H1 (cell line): ENCODE measurements around the gene RNF26. TPM values are rescaled to one million over a fixed set of nuclear protein-coding genes. Genes with fewer than 3 reads are reported as not detected.

Experiments used
- CTCF ChIA-PET: fragments of 300-600 bp; sonication (Branson Sonifier 250); formaldehyde crosslinking; loops from one replicate; lab custom pipeline; 2021; ENCODE audit not compliant: partially characterized antibody; lab: Charles Lee
- POLR2A ChIA-PET: fragments of 300-600 bp; sonication (Branson Sonifier 250); formaldehyde crosslinking; loops from one replicate; lab custom pipeline; 2021; ENCODE audit warnings: inconsistent platforms; ENCODE audit not compliant: partially characterized antibody; lab: Charles Lee
- DNase-seq, 2 experiments: peaks; one replicate each; pipeline versions ENCODE4 v3.0.0 to v3.0.0-alpha.2; 2010 to 2022; ENCODE audit warnings: low spot score in 2 of 2, low read depth in 1 of 2, mixed read lengths in 1 of 2
- FAIRE-seq: peaks from 2 replicates; lab custom pipeline; 2011; peaks lifted over from hg19 to GRCh38; lab: Jason Lieb, UNC
- H2AFZ ChIP-seq: 2 replicates; pipeline ENCODE4 v1.8.1; 2012; ENCODE audit warnings: low read length, inconsistent platforms
- H2AK5ac ChIP-seq: 2 replicates; pipeline ENCODE4 v1.6.1; 2013; ENCODE audit warnings: low read depth, low read length
- H2BK120ac ChIP-seq: replicated peaks from 2 replicates; pipeline ENCODE3; 2013; ENCODE audit warnings: low read depth, low read length, inconsistent platforms
- H2BK12ac ChIP-seq: 2 replicates; pipeline ENCODE4 v1.6.1; 2013; ENCODE audit warnings: low read depth, low read length
- H2BK15ac ChIP-seq: 2 replicates; pipeline ENCODE4 v1.6.1; 2013; ENCODE audit warnings: low read length
- H2BK20ac ChIP-seq: 2 replicates; pipeline ENCODE4 v1.6.1; 2013; ENCODE audit warnings: low read length
- H2BK5ac ChIP-seq: 2 replicates; pipeline ENCODE4 v1.6.1; 2013; ENCODE audit warnings: low read depth, low read length
- H3K14ac ChIP-seq: 2 replicates; pipeline ENCODE4 v1.6.1; 2013; ENCODE audit warnings: inconsistent platforms; ENCODE audit not compliant: insufficient read length
- H3K18ac ChIP-seq: 2 replicates; pipeline ENCODE4 v1.6.1; 2013; ENCODE audit warnings: low read length; ENCODE audit errors: extremely low read depth
- H3K23ac ChIP-seq: 2 replicates; pipeline ENCODE4 v1.6.1; 2013; ENCODE audit warnings: inconsistent platforms; ENCODE audit not compliant: insufficient read length
- H3K23me2 ChIP-seq: 2 replicates; pipeline ENCODE4 v1.6.1; 2013; ENCODE audit warnings: low read depth, low read length
- H3K27ac ChIP-seq: 2 replicates; pipeline ENCODE4 v1.6.1; 2011; ENCODE audit warnings: low read depth, low read length, inconsistent platforms
- H3K27me3 ChIP-seq, 4 experiments: replicated peaks in 1 of 4; 1 replicate in 1 of 4; 2 replicates in 3 of 4; pipeline versions ENCODE4 v1.6.1 to v1.8.1; 2011 to 2013; ENCODE audit warnings: low read length in 3 of 4, mild to moderate bottlenecking in 3 of 4, inconsistent platforms in 2 of 4, mixed read lengths in 2 of 4, moderate library complexity in 1 of 4; ENCODE audit not compliant: control insufficient read depth in 3 of 4, insufficient read depth in 3 of 4; ENCODE audit errors: extremely low read depth in 1 of 4
- H3K36me3 ChIP-seq, 4 experiments: 2 replicates each; pipeline versions ENCODE4 v1.6.1 to v1.8.1; 2011 to 2013; ENCODE audit warnings: mild to moderate bottlenecking in 4 of 4, low read length in 3 of 4, moderate library complexity in 2 of 4, control low read depth in 1 of 4, inconsistent platforms in 1 of 4; ENCODE audit not compliant: insufficient read depth in 4 of 4, control insufficient read depth in 2 of 4
- H3K4ac ChIP-seq: replicated peaks from 2 replicates; pipeline ENCODE3; 2013; ENCODE audit warnings: low read length, low read depth, mixed read lengths, inconsistent platforms; ENCODE audit not compliant: insufficient read length
- H3K4me1 ChIP-seq, 4 experiments: replicated peaks in 1 of 4; 1 replicate in 1 of 4; 2 replicates in 3 of 4; pipeline versions ENCODE4 v1.6.1 to v1.8.1; 2011 to 2013; ENCODE audit warnings: low read length in 3 of 4, inconsistent platforms in 2 of 4, mixed read lengths in 1 of 4; ENCODE audit not compliant: insufficient read depth in 4 of 4, control insufficient read depth in 3 of 4
- H3K4me2 ChIP-seq, 2 experiments: 2 replicates each; pipeline versions ENCODE4 v1.6.1 to v1.8.1; 2011 to 2013; ENCODE audit warnings: low read depth in 2 of 2, low read length in 2 of 2, control low read depth in 1 of 2, inconsistent platforms in 1 of 2, mild to moderate bottlenecking in 1 of 2; ENCODE audit not compliant: insufficient read depth in 1 of 2
- H3K4me3 ChIP-seq, 4 experiments: fragments of 200-600, 300-600 bp in 1 of 4; sonication (generic), shearing (Covaris generic), sonication (Bioruptor Twin) in 1 of 4; 2 replicates each; pipeline versions ENCODE4 v1.5.1 to v1.8.1; 2011 to 2016; ENCODE audit warnings: low read length in 4 of 4, low read depth in 3 of 4, control low read depth in 2 of 4, inconsistent platforms in 2 of 4, mild to moderate bottlenecking in 2 of 4, mixed read lengths in 1 of 4, moderate library complexity in 1 of 4; ENCODE audit not compliant: insufficient read depth in 2 of 4; ENCODE audit errors: extremely low read depth in 1 of 4
- H3K56ac ChIP-seq: replicated peaks from 2 replicates; pipeline ENCODE3; 2013; ENCODE audit warnings: low read depth, mild to moderate bottlenecking, mixed read lengths, low read length, inconsistent platforms; ENCODE audit not compliant: insufficient read length
- H3K79me1 ChIP-seq: 2 replicates; pipeline ENCODE4 v1.6.1; 2013; ENCODE audit warnings: low read depth, low read length, control low read depth
- H3K79me2 ChIP-seq, 2 experiments: 2 replicates each; pipeline versions ENCODE4 v1.6.1 to v1.8.1; 2012 to 2013; ENCODE audit warnings: low read length in 2 of 2, mild to moderate bottlenecking in 2 of 2, inconsistent platforms in 1 of 2; ENCODE audit not compliant: insufficient read depth in 2 of 2, control insufficient read depth in 1 of 2
- H3K9ac ChIP-seq, 4 experiments: replicated peaks in 1 of 4; 1 replicate in 1 of 4; 2 replicates in 3 of 4; pipeline versions ENCODE4 v1.6.1 to v1.8.1; 2011 to 2013; ENCODE audit warnings: low read depth in 3 of 4, low read length in 3 of 4, control low read depth in 2 of 4, mild to moderate bottlenecking in 2 of 4, moderate library complexity in 2 of 4, inconsistent platforms in 1 of 4; ENCODE audit errors: extremely low read depth in 1 of 4
- H3K9me3 ChIP-seq, 2 experiments: 2 replicates each; pipeline versions ENCODE4 v1.6.1 to v1.8.1; 2012 to 2013; ENCODE audit warnings: mild to moderate bottlenecking in 2 of 2, moderate library complexity in 2 of 2, control low read depth in 1 of 2, inconsistent platforms in 1 of 2, low read depth in 1 of 2, low read length in 1 of 2, mixed read lengths in 1 of 2; ENCODE audit not compliant: insufficient read depth in 2 of 2
- H4K20me1 ChIP-seq, 2 experiments: replicated peaks in 1 of 2; 2 replicates each; pipeline versions ENCODE3 to v1.8.1; 2011 to 2013; ENCODE audit warnings: inconsistent platforms in 2 of 2, low read length in 2 of 2, mild to moderate bottlenecking in 1 of 2; ENCODE audit not compliant: insufficient read depth in 2 of 2, control insufficient read depth in 1 of 2
- H4K5ac ChIP-seq: 2 replicates; pipeline ENCODE4 v1.6.1; 2013; ENCODE audit warnings: low read length, low read depth, mixed read lengths, inconsistent platforms; ENCODE audit not compliant: insufficient read length
- H4K8ac ChIP-seq: 2 replicates; pipeline ENCODE4 v1.8.0; 2013; ENCODE audit warnings: mild to moderate bottlenecking, moderate library complexity, low read length, inconsistent platforms; ENCODE audit not compliant: insufficient read depth; ENCODE audit errors: extremely low read depth
- H4K91ac ChIP-seq: replicated peaks from 2 replicates; pipeline ENCODE3; 2013; ENCODE audit warnings: low read length, mixed read lengths, inconsistent platforms; ENCODE audit not compliant: insufficient read length
- BCL11A ChIP-seq, 2 experiments: IDR thresholded peaks; one replicate each; pipeline ENCODE4 v1.6.1; 2011; ENCODE audit warnings: low read depth in 2 of 2, low read length in 2 of 2, mild to moderate bottlenecking in 2 of 2
- CBX8 ChIP-seq: fragments of 300-800, 300-1000 bp; sonication (generic); IDR thresholded peaks from 2 replicates; pipeline ENCODE4 v1.7.1; 2016; ENCODE audit warnings: low read depth, low read length, borderline replicate concordance
- CHD1 ChIP-seq: IDR thresholded peaks from 2 replicates; pipeline ENCODE4 v1.6.1; 2012; ENCODE audit warnings: low read depth, low read length, improper control_type of control experiment
- EGR1 ChIP-seq: IDR thresholded peaks from 2 replicates; pipeline ENCODE4 v1.6.1; 2011; ENCODE audit warnings: low read depth, low read length, borderline replicate concordance
- PHF8 ChIP-seq: fragments of 200-600 bp; sonication (generic); conservative IDR thresholded peaks from 2 replicates; pipeline ENCODE4 v1.7.1; 2012; ENCODE audit warnings: low read depth, mild to moderate bottlenecking, inconsistent platforms, low read length, moderate library complexity
- POLR2AphosphoS5 ChIP-seq: IDR thresholded peaks from 2 replicates; pipeline ENCODE4 v1.6.1; 2011; ENCODE audit warnings: low read depth, low read length
- SAP30 ChIP-seq: fragments of 300-600 bp; sonication (generic); IDR thresholded peaks from 2 replicates; pipeline ENCODE4 v1.7.1; 2012; ENCODE audit warnings: low read length, moderate library complexity, mild to moderate bottlenecking, inconsistent platforms; ENCODE audit not compliant: insufficient read depth, insufficient replicate concordance
- SUZ12 ChIP-seq: fragments of 200-600 bp; sonication (generic); IDR thresholded peaks from 2 replicates; pipeline ENCODE4 v1.6.1; 2012; ENCODE audit warnings: mild to moderate bottlenecking, inconsistent platforms, low read length, moderate library complexity, mixed read lengths
- USF2 ChIP-seq: IDR thresholded peaks from 2 replicates; pipeline ENCODE4 v1.6.1; 2011; ENCODE audit warnings: low read length, improper control_type of control experiment
- WGBS, 2 experiments: shearing (Covaris generic) in 1 of 2; methylation state at CpG; one replicate each; pipeline versions ENCODE4 v1.1.6 to v1.1.7; 2013 to 2015; ENCODE audit warnings: low lambda C conversion rate in 2 of 2, mixed read lengths in 2 of 2, inconsistent platforms in 1 of 2, low coverage in 1 of 2, missing lambda C conversion rate in 1 of 2; ENCODE audit not compliant: insufficient replicate concordance in 2 of 2, insufficient coverage in 1 of 2, insufficient read length in 1 of 2; ENCODE audit errors: extremely low coverage in 1 of 2, missing lambda C conversion rate in 1 of 2; 5-methylcytosine and 5-hydroxymethylcytosine counted together
- polyA plus RNA-seq, 7 experiments: library from polyadenylated mRNA; depleted of rRNA in 3 of 7; stranded (reverse) in 5 of 7; unstranded in 2 of 7; fragments of >200 nt in 5 of 7; fragments of 200-250 nt in 2 of 7; gene quantifications; 1 replicate in 5 of 7; 2 replicates in 1 of 7; 4 replicates in 1 of 7; pipeline versions ENCODE4 v1.2.1 to v1.2.3, GENCODE V29; 2011 to 2013; ENCODE audit warnings: missing spikeins in 2 of 7, mixed read lengths in 2 of 7
- total RNA-seq: library from RNA; stranded (reverse); fragmentation: NEBNext Ultra II Directional; extraction: Animal tissue kit (Norgen Biotek cat#: 25700); gene quantifications from 2 replicates; pipeline ENCODE4 v1.2.1, GENCODE V29; 2021

The RNF26 gene
- total and polyA plus RNA-seq, 2 of the 8 experiments (the other 6 are each of a cell fraction or from before 2014, with no cell fraction given), result 82.7 to 84.0 TPM

DNA sequence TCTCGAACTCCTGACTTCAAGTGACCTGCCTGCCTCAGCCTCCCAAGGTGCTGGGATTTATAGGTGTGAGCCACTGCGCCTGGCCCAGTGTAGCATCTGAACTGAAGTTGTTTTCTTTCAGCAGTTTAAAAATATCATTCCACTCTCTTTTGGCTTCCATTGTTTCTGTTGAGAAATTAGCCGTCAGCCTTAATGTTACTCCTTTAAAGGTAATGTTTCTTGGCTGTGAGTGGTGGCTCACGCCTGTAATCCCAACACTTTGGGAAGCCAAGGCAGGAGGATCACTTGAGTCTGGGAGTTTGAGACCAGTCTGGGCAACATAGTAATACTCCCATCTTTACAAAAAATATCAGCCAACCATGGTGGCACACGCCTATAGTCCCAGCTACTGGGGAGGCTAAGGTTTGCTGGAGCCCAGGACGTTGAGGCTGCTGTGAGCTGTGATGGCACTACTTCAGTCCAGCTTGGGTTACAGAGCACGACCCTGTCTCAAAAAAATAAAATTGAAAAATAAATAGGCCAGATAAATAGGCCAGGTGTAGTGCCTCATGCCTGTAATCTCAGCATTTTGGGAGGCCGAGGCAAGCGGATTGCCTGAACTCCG, 43.3 kb upstream of the RNF26 start:
- Histone ChIP-seq H3K79me1 (no peaks in the 10 kb centered on the region; the same call in 1 of the 2 replicates), H3K4ac (no peak overlapping the region), H3K9me3 (no peaks in the 10 kb centered on the region), H4K91ac (no peak overlapping the region), H4K20me1 (no peaks in the 10 kb centered on the region), H3K36me3 (peaks cover 4 to 43% (median 23%) of the 10 kb centered on the region in 4 experiments), H2AFZ (no peak overlapping the region), H3K27me3 (no peaks in the 10 kb centered on the region), H2BK5ac (no peak overlapping the region), H3K79me2 (no peaks in the 10 kb centered on the region), H3K27ac (no peak overlapping the region), H4K5ac (no peak overlapping the region), H3K4me2 (no peak overlapping the region), H2BK12ac (no peak overlapping the region), H2AK5ac (no peak overlapping the region), H3K4me3 (no peak overlapping the region), H3K23ac (no peak overlapping the region), H3K23me2 (peaks cover 2% of the 10 kb centered on the region; the same call in 1 of the 2 replicates), H2BK15ac (no peak overlapping the region), H3K4me1 (no peaks in the 10 kb centered on the region), H4K8ac (peak overlapping the region; percentile 4; the same call in 1 of the 2 replicates), H2BK20ac (no peak overlapping the region), H3K14ac (no peak overlapping the region), H3K18ac (no peak overlapping the region), H2BK120ac (no peak overlapping the region), H3K9ac (no peak overlapping the region), H3K56ac (no peak overlapping the region)
- TF ChIP-seq PHF8 (no peak), USF2 (no peak), SAP30 (no peak), CHD1 (no peak), SUZ12 (no peak), CBX8 (no peak), EGR1 (no peak), BCL11A (IDR thresholded peaks at IDR 0.05; ENCODE audit: low read depth in 2 of 2, low read length in 2 of 2) (no peak), POLR2AphosphoS5 (no peak)
- ChIA-PET CTCF (interaction anchor here (0.7 to 2.5 kb wide), 2 partner anchors 17 to 31 kb away, joined by 3 to 9 read pairs; no protein-coding TSS in a partner anchor), POLR2A (interaction anchor here (0.7 to 1.8 kb wide), 2 partner anchors 16 to 87 kb away, joined by 3 to 4 read pairs; no protein-coding TSS in a partner anchor)
- no peak for DNase-seq
- WGBS, 2 experiments, result 96% methylated on average over 10 of the region's 10 CpGs; no CpG with 5 or more reads in 1 of the 2 experiments
- no peak for FAIRE-seq
